ENCODE measurements around the gene COBL. TPM values are rescaled to one million over a fixed set of nuclear protein-coding genes. Genes with fewer than 3 reads are reported as not detected.

Gene COBL
- total and polyA plus RNA-seq, 12 donors: 15.5 to 109 (median 87.8) TPM

- H3K9me3 ChIP-seq: no peaks in the 10 kb centered on the region
- DNase-seq (no peak), ATAC-seq (peak in 6 of 8 donors; percentile 49 to 66 (median 53))
- no peak overlapping the region for H3K4me3 ChIP-seq
- WGBS, 2 donors: 79 to 80% methylated on average over 17 of the region's 17 CpGs
- H3K27me3 ChIP-seq: no peaks in the 10 kb centered on the region
- peaks cover 0 to 4% (median 0%) of the 10 kb centered on the region in 9 donors for H3K4me1 ChIP-seq
- peak in 6 of 9 donors; percentile 19 to 41 (median 28) for TF ChIP-seq CTCF (IDR thresholded peaks at IDR 0.05)
- no peaks in the 10 kb centered on the region for H3K36me3 ChIP-seq
- intact Hi-C loops (cut with DNase I): loop anchor here in 1 of 10 donors (10.0 kb wide), 1 partner anchor 130 kb away; no protein-coding TSS in a partner anchor
- H3K27ac ChIP-seq: no peak overlapping the region
Measured at GRCh38 chr7:51224811-51225595, 91.6 kb downstream of the COBL start.

GRCh38 chr7:51223505-51223904, 93.1 kb downstream of the COBL start:
- no peak for ATAC-seq
- Histone ChIP-seq H3K27ac (no peak overlapping the region), H3K9me3 (no peaks in the 10 kb centered on the region), H3K36me3 (no peaks in the 10 kb centered on the region), H3K4me1 (peaks cover 0 to 4% (median 0%) of the 10 kb centered on the region in 9 donors), H3K4me3 (no peak overlapping the region), H3K27me3 (no peaks in the 10 kb centered on the region)
- no peak for TF ChIP-seq CTCF (IDR thresholded peaks at IDR 0.05)
- intact Hi-C loops (cut with DNase I): loop anchor here in 1 of 10 donors (10.0 kb wide), 1 partner anchor 131 kb away; no protein-coding TSS in a partner anchor
- 56 to 65% methylated on average over 2 of the region's 2 CpGs for WGBS, 2 donors
- no peak for DNase-seq

GRCh38 chr7:51222916-51223315, 93.7 kb downstream of the COBL start:
- ATAC-seq (peak in 1 of 8 donors; percentile 33), DNase-seq (no peak)
- H3K27ac ChIP-seq: no peak overlapping the region
- no peaks in the 10 kb centered on the region for H3K9me3 ChIP-seq
- no peaks in the 10 kb centered on the region for H3K27me3 ChIP-seq
- H3K4me3 ChIP-seq: no peak overlapping the region
- no peaks in the 10 kb centered on the region for H3K36me3 ChIP-seq
- 86 to 87% methylated on average over 10 of the region's 10 CpGs for WGBS, 2 donors
- TF ChIP-seq CTCF (IDR thresholded peaks at IDR 0.05): no peak
- H3K4me1 ChIP-seq: peaks cover 0 to 4% (median 0%) of the 10 kb centered on the region in 9 donors
- intact Hi-C loops (cut with DNase I): loop anchor here in 1 of 10 donors (10.0 kb wide), 1 partner anchor 132 kb away; no protein-coding TSS in a partner anchor

- no peak for TF ChIP-seq CTCF (IDR thresholded peaks at IDR 0.05)
- Histone ChIP-seq H3K36me3 (no peaks in the 10 kb centered on the region), H3K9me3 (no peaks in the 10 kb centered on the region), H3K27me3 (no peaks in the 10 kb centered on the region), H3K27ac (no peak overlapping the region), H3K4me1 (peaks cover 0 to 4% (median 0%) of the 10 kb centered on the region in 9 donors), H3K4me3 (no peak overlapping the region)
- WGBS, 2 donors: 82 to 89% methylated on average over 11 of the region's 11 CpGs
- ATAC-seq (no peak), DNase-seq (no peak)
- intact Hi-C loops (cut with DNase I): loop anchor here in 1 of 10 donors (10.0 kb wide), 1 partner anchor 135 kb away; no protein-coding TSS in a partner anchor
Measured at GRCh38 chr7:51220226-51220625, 96.4 kb downstream of the COBL start.

Measured in heart right ventricle (tissue), 16 donors.